BLaER1 (cell line): Measurements from ENCODE around the gene TPM4.

Source experiments
- H3K27ac ChIP-seq: shearing (Covaris generic); formaldehyde crosslinking; 2 replicates; pipeline ENCODE4 v1.8.1; 2022
- H3K27me3 ChIP-seq: shearing (Covaris generic); formaldehyde crosslinking; 2 replicates; pipeline ENCODE4 v1.8.1; 2022
- H3K36me3 ChIP-seq: shearing (Covaris generic); formaldehyde crosslinking; 2 replicates; pipeline ENCODE4 v1.8.1; 2022
- H3K4me1 ChIP-seq: shearing (Covaris generic); formaldehyde crosslinking; 2 replicates; pipeline ENCODE4 v1.8.1; 2022
- H3K4me2 ChIP-seq: shearing (Covaris generic); formaldehyde crosslinking; 2 replicates; pipeline ENCODE4 v1.8.1; 2022
- H3K4me3 ChIP-seq: shearing (Covaris generic); formaldehyde crosslinking; 2 replicates; pipeline ENCODE4 v1.8.1; 2022
- H3K9ac ChIP-seq: shearing (Covaris generic); formaldehyde crosslinking; 2 replicates; pipeline ENCODE4 v1.8.1; 2022
- H3K9me3 ChIP-seq: shearing (Covaris generic); formaldehyde crosslinking; 2 replicates; pipeline ENCODE4 v1.8.1; 2022
- H4K20me1 ChIP-seq: shearing (Covaris generic); formaldehyde crosslinking; 2 replicates; pipeline ENCODE4 v1.8.1; 2022
- Cebpa-rat ChIP-seq: shearing (Covaris generic); IDR thresholded peaks from 2 replicates; pipeline ENCODE4 v1.8.1; 2022

The TPM4 gene

DNA sequence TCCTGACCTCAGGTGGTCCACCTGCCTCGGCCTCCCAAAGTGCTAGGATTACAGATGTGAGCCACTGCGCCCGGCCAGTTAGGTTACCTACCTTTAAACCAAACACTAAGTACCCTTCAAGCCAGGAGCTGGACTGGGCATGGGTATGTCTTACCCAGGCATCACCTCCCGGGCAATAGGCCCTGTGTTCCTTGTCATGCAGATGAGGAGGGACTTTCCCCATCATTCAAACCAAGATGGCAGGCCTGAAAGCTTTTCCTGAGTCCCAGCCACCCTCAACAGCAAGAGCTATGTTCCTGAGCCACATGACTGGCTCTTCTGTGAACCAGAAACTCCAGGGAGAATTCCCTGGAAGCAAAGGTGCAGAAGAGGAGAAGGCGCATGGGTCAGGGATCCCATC lies 44.8 kb downstream of the TPM4 start:
- H3K27me3 ChIP-seq = no peaks in the 10 kb centered on the region
- H3K9ac ChIP-seq = no peak overlapping the region
- peak overlapping the region; percentile 94 for H3K27ac ChIP-seq
- H3K4me1 ChIP-seq = peaks cover 86% of the 10 kb centered on the region
- no peak overlapping the region for H3K4me2 ChIP-seq
- H3K4me3 ChIP-seq = no peak overlapping the region
- no peaks in the 10 kb centered on the region for H3K9me3 ChIP-seq
- H3K36me3 ChIP-seq = peaks cover 75% of the 10 kb centered on the region
- no peaks in the 10 kb centered on the region for H4K20me1 ChIP-seq
- TF ChIP-seq Cebpa-rat = no peak

- Histone ChIP-seq H3K4me2 (no peak overlapping the region), H3K9me3 (no peaks in the 10 kb centered on the region), H3K4me1 (peaks cover 81% of the 10 kb centered on the region), H3K4me3 (no peak overlapping the region), H3K36me3 (peaks cover 83% of the 10 kb centered on the region), H3K9ac (no peak overlapping the region), H3K27me3 (no peaks in the 10 kb centered on the region), H3K27ac (0 out of 2 replicates have a peak overlapping the region, but pooled peaks have one; percentile 94), H4K20me1 (no peaks in the 10 kb centered on the region)
- no peak for TF ChIP-seq Cebpa-rat
These were observed 45.7 kb downstream of the TPM4 start for GRCh38 chr19:16121967-16122366.

DNA sequence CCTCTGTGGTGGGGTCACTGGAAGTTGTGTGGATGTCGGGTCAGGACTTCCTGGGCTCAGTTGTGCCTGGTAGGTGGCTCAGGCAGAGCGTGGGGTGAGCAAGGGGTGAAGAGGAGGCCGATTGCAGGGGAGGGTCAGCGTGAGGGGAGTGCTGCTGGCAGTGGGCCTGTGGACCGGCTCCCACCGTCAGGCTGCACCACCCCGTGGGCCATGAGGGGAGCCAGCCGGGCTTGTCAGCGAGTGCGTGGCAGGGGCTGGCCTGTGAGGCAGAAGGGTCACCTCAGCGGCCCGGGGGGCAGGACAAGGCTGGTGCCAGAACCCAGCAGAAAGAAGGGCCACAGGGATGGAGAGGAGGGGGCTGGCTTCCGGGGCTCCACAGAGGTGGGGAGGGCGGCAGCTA lies 48.7 kb downstream of the TPM4 start:
- H3K36me3 ChIP-seq = peaks cover 100% of the 10 kb centered on the region
- no peaks in the 10 kb centered on the region for H3K27me3 ChIP-seq
- no peak overlapping the region for H3K4me2 ChIP-seq
- no peaks in the 10 kb centered on the region for H4K20me1 ChIP-seq
- no peak overlapping the region for H3K4me3 ChIP-seq
- H3K4me1 ChIP-seq = peaks cover 81% of the 10 kb centered on the region
- peak overlapping the region; percentile 70; the same call in 1 of the 2 replicates for H3K27ac ChIP-seq
- TF ChIP-seq Cebpa-rat = no peak
- H3K9me3 ChIP-seq = no peaks in the 10 kb centered on the region
- H3K9ac ChIP-seq = no peak overlapping the region

- Histone ChIP-seq H3K27ac (peak overlapping the region; percentile 70; the same call in 1 of the 2 replicates), H3K4me3 (no peak overlapping the region), H3K9ac (peak overlapping the region; percentile 25; the same call in 1 of the 2 replicates), H4K20me1 (no peaks in the 10 kb centered on the region), H3K36me3 (peaks cover 100% of the 10 kb centered on the region), H3K27me3 (no peaks in the 10 kb centered on the region), H3K4me2 (no peak overlapping the region), H3K9me3 (no peaks in the 10 kb centered on the region), H3K4me1 (peaks cover 81% of the 10 kb centered on the region)
- no peak for TF ChIP-seq Cebpa-rat
These were observed 49.6 kb downstream of the TPM4 start for GRCh38 chr19:16125737-16126495.

DNA sequence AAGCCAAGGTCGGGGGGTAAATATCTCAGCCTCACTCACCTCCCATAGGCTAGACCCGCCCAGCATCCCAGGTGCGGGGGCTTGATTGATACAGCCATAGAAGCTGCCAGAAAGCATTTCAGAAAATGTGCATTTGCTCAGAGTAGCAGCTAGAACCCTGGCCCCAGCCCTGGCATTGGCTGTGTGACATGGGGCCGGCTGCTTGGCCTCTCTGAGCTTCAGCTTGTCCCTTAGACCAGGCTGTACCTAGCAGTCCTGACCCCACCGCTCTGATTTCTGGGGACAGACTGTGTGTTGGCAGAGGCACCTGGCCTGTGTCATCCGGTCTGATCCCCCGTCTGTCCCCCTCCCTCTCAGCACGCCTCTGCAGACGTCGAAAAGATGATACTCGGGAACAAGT lies 50.8 kb downstream of the TPM4 start:
- Histone ChIP-seq H3K36me3 (peaks cover 100% of the 10 kb centered on the region), H3K9me3 (peaks cover 3% of the 10 kb centered on the region; the same call in 1 of the 2 replicates), H3K27ac (peak overlapping the region; percentile 70), H3K4me2 (no peak overlapping the region), H4K20me1 (no peaks in the 10 kb centered on the region), H3K4me1 (peaks cover 84% of the 10 kb centered on the region), H3K4me3 (no peak overlapping the region), H3K9ac (0 out of 2 replicates have a peak overlapping the region, but pooled peaks have one; percentile 1), H3K27me3 (no peaks in the 10 kb centered on the region)
- no peak for TF ChIP-seq Cebpa-rat

DNA sequence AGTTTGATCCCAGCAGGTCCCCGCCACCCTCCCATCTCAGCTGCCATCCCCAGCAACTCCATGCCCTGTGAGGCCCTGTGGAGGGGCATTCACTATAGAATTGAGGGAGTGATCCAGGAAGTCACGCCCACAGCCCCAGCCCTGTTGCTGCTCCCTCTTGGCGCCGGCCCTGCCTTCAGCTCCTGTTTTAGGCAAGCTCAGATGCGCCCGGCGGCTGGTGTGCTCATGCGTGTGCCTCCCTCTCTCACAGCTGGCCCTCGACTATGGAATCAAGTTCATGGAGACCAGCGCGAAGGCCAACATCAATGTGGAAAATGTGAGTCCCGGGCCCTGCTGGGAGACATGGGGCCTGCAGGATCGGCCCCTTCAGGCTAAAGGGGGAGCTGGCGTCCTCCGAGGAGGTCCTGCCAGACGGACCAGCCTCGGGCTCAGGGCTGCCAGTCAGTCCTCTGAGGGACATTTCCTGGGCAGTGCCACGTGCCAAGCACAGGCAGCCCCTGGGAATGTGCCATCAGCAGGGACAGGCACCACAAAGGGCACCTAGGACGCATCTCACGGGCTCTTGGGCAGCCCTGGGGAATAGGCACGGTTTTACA lies 51.6 kb downstream of the TPM4 start:
- peaks cover 3% of the 10 kb centered on the region; the same call in 1 of the 2 replicates for H3K9me3 ChIP-seq
- peaks cover 100% of the 10 kb centered on the region for H3K36me3 ChIP-seq
- peak overlapping the region; percentile 70 for H3K27ac ChIP-seq
- H3K4me1 ChIP-seq = peaks cover 85% of the 10 kb centered on the region
- H3K27me3 ChIP-seq = no peaks in the 10 kb centered on the region
- TF ChIP-seq Cebpa-rat = no peak
- H3K9ac ChIP-seq = peak overlapping the region; percentile 41; the same call in 1 of the 2 replicates
- peak overlapping the region; percentile 8; the same call in 1 of the 2 replicates for H3K4me2 ChIP-seq
- no peak overlapping the region for H3K4me3 ChIP-seq
- no peaks in the 10 kb centered on the region for H4K20me1 ChIP-seq

DNA sequence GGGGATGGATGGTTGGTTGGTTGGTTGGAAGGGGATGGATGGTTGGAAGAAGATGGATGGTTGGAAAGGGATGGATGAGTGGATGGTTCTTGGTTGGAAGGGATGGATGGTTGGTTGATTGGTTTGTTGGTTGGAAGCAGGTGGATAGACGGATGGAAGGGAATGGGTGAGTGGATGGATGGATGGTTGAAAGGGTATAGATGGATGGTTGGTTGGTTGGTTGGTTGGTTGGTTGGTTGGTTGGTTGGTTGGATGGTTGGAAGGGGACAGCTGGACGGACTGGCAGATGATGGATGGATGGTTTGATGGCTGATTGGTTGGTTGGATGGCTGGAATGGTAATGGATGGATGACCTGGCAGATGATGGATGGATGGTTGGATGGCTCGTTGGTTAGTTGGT lies 55.4 kb downstream of the TPM4 start:
- Histone ChIP-seq H3K4me2 (peak overlapping the region; percentile 82), H3K4me1 (peaks cover 94% of the 10 kb centered on the region), H3K9me3 (peaks cover 3% of the 10 kb centered on the region; the same call in 1 of the 2 replicates), H4K20me1 (no peaks in the 10 kb centered on the region), H3K9ac (no peak overlapping the region), H3K36me3 (peaks cover 92% of the 10 kb centered on the region), H3K4me3 (no peak overlapping the region), H3K27ac (peak overlapping the region; percentile 78; the same call in 1 of the 2 replicates), H3K27me3 (no peaks in the 10 kb centered on the region)
- no peak for TF ChIP-seq Cebpa-rat

- no peaks in the 10 kb centered on the region for H3K27me3 ChIP-seq
- H3K4me1 ChIP-seq = peaks cover 94% of the 10 kb centered on the region
- peak overlapping the region; percentile 82 for H3K4me2 ChIP-seq
- no peak for TF ChIP-seq Cebpa-rat
- H3K4me3 ChIP-seq = no peak overlapping the region
- H4K20me1 ChIP-seq = no peaks in the 10 kb centered on the region
- H3K9ac ChIP-seq = no peak overlapping the region
- peaks cover 3% of the 10 kb centered on the region; the same call in 1 of the 2 replicates for H3K9me3 ChIP-seq
- H3K36me3 ChIP-seq = peaks cover 71% of the 10 kb centered on the region
- H3K27ac ChIP-seq = peak overlapping the region; percentile 78
These were observed 57.5 kb downstream of the TPM4 start for GRCh38 chr19:16133818-16134217.

GRCh38 chr19:16134510-16134909 lies 58.2 kb downstream of the TPM4 start:
- Histone ChIP-seq H3K36me3 (peaks cover 64% of the 10 kb centered on the region), H3K9ac (no peak overlapping the region), H3K4me3 (no peak overlapping the region), H3K4me1 (peaks cover 94% of the 10 kb centered on the region), H3K4me2 (peak overlapping the region; percentile 82), H4K20me1 (no peaks in the 10 kb centered on the region), H3K27me3 (no peaks in the 10 kb centered on the region), H3K27ac (peak overlapping the region; percentile 78; the same call in 1 of the 2 replicates), H3K9me3 (peaks cover 3% of the 10 kb centered on the region; the same call in 1 of the 2 replicates)
- no peak for TF ChIP-seq Cebpa-rat
